Bronchial epithelial cell (primary cell): ENCODE data around the gene PRMT7. TPM values are rescaled to one million over a fixed set of nuclear protein-coding genes. Genes with fewer than 3 reads are reported as not detected.

Experiments
- DNase-seq: peaks from one replicate; pipeline ENCODE4 v3.0.0-alpha.2; 2010; ENCODE audit warnings: low read depth
- FAIRE-seq: peaks from 2 replicates; lab custom pipeline; 2011; peaks lifted over from hg19 to GRCh38; lab: Jason Lieb, UNC
- H3K27me3 ChIP-seq: 2 replicates; pipeline ENCODE4 v1.5.1; 2011; ENCODE audit warnings: low read length; ENCODE audit not compliant: control insufficient read depth, insufficient read depth
- H3K36me3 ChIP-seq: 2 replicates; pipeline ENCODE4 v1.5.1; 2011; ENCODE audit warnings: low read length; ENCODE audit not compliant: control insufficient read depth, insufficient read depth
- H3K4me3 ChIP-seq: 2 replicates; pipeline ENCODE4 v1.5.1; 2011; ENCODE audit warnings: mild to moderate bottlenecking, low read depth, low read length, control low read depth
- total RNA-seq: library from RNA; depleted of rRNA; stranded (reverse); fragments of >200 nt; gene quantifications from 2 replicates; pipeline ENCODE4 v1.2.1, GENCODE V29; 2014
- TF ChIP-seq, protein P1 (sequence below): IDR thresholded peaks from 2 replicates; pipeline ENCODE4 v1.5.1; 2011; ENCODE audit warnings: mild to moderate bottlenecking, moderate library complexity, low read length, control low read depth, inconsistent platforms; ENCODE audit not compliant: insufficient read depth, severe bottlenecking

Gene PRMT7
- total RNA-seq, 1 donor from 2014 or later: 36.9 TPM

DNA sequence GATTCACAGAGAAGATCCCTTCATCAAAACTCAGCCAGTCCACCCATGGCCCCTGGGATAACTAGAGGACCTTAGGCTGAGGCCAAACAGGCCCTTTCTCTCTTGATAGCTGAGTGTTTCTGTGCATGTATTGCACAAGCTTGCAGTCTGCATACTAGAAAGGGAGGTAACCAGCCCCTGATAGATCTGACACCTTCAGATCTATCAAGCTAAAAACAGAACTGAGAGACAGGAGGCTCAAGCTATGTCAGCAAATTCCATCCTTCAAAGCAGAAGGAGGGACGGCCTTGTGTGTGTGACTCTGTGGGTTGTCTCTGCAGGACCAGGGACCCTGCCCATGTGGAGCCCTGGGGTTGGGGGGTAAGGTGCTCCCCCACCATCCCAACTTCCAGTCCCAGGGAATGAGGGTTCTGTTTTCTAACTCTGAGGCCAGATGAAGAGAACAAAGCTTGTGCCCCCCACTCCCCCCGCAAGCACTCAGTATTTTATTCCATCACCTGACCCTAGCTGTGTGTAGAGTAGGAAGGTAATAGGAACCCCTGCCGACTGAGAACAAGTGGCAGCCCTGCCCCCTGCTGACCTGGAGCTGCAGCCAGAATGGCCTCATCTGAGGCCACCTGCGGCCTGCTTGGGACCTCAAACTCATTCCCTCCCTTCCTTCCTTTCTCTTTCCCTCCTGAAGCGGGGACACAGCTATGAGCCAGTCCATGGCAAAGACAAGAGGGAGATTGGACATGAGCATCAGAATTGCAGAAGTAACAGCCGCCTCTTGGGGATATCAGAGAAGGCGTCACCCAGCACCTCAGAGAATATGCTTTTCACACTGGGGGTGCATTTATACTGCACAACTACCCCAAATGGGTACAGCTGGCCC lies 73.7 kb downstream of the PRMT7 start:
- no peak for DNase-seq
- Histone ChIP-seq H3K27me3 (peaks cover 2% of the 10 kb centered on the region), H3K36me3 (no peaks in the 10 kb centered on the region), H3K4me3 (no peak overlapping the region)
- TF ChIP-seq, protein P1, sequence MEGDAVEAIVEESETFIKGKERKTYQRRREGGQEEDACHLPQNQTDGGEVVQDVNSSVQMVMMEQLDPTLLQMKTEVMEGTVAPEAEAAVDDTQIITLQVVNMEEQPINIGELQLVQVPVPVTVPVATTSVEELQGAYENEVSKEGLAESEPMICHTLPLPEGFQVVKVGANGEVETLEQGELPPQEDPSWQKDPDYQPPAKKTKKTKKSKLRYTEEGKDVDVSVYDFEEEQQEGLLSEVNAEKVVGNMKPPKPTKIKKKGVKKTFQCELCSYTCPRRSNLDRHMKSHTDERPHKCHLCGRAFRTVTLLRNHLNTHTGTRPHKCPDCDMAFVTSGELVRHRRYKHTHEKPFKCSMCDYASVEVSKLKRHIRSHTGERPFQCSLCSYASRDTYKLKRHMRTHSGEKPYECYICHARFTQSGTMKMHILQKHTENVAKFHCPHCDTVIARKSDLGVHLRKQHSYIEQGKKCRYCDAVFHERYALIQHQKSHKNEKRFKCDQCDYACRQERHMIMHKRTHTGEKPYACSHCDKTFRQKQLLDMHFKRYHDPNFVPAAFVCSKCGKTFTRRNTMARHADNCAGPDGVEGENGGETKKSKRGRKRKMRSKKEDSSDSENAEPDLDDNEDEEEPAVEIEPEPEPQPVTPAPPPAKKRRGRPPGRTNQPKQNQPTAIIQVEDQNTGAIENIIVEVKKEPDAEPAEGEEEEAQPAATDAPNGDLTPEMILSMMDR: no peak
- peak; percentile 50 for FAIRE-seq

DNA sequence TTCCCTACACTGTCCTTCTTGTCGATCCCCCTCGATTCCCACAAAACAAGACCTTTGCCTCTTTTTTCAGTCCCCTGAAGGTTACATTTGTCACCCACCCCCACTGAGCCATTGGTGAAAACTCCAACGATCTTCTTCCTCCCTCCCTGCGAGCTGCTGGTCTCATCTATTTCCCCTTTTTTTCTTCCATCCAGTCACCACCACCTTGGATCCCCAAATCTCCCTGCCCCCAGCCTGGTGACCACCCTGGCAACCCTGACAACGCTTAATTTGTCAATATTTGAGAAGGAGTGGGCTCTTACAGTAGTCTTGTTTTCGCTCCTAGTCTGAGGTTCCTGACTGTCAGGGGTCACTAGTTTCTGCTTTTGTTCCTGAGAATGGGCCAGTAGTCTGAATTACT lies 74.6 kb downstream of the PRMT7 start:
- H3K4me3 ChIP-seq: no peak overlapping the region
- TF ChIP-seq, protein P1: no peak
- no peak for DNase-seq
- H3K27me3 ChIP-seq: peaks cover 2% of the 10 kb centered on the region
- no peak for FAIRE-seq
- no peaks in the 10 kb centered on the region for H3K36me3 ChIP-seq

DNA sequence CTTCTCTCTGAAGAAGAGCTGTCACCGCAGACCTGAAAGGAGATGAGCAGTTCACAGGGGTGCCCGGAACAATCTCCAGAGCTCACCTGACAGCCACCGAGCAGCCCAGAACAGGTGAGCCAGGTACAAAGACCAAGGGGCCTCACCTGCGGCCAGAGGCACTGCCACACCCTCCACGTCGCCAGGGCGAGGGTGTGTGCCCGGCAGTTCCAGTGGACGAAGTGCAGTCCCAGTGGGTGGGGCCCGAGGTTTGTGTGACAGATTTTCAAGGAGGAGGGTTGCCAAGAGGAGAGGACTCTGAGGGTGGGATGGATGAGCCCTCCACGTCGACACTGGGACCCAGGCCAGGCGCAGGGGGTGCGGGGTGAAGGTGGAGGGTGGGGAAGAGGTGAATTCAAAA lies 75.8 kb downstream of the PRMT7 start:
- Histone ChIP-seq H3K4me3 (no peak overlapping the region), H3K27me3 (peaks cover 2% of the 10 kb centered on the region), H3K36me3 (no peaks in the 10 kb centered on the region)
- TF ChIP-seq, protein P1: no peak
- DNase-seq: no peak
- FAIRE-seq: no peak

- DNase-seq (no peak), FAIRE-seq (no peak)
- TF ChIP-seq, protein P1: no peak
- H3K27me3 ChIP-seq: peaks cover 2% of the 10 kb centered on the region
- H3K36me3 ChIP-seq: no peaks in the 10 kb centered on the region
- no peak overlapping the region for H3K4me3 ChIP-seq
These were observed 76.5 kb downstream of the PRMT7 start for GRCh38 chr16:68387301-68387700.

GRCh38 chr16:68388124-68388523 lies 77.3 kb downstream of the PRMT7 start:
- Histone ChIP-seq H3K27me3 (peaks cover 2% of the 10 kb centered on the region), H3K36me3 (no peaks in the 10 kb centered on the region), H3K4me3 (no peak overlapping the region)
- TF ChIP-seq, protein P1: no peak
- no peak for DNase-seq
- no peak for FAIRE-seq
